NCI-H69 (cell line): ENCODE results near the gene GPSM3.
"Not testable (repeated sequence)": the region's sequence is repeated elsewhere in the genome, so short reads cannot be mapped to it uniquely, and the experiment has no call there.

Source experiments
- DNase-seq: peaks from one replicate; lab custom pipeline; 2025; lab: John Stamatoyannopoulos, UW

The GPSM3 gene

GRCh38 chr6:32149932-32150870, 42.2 kb downstream of the GPSM3 start:
- DNase-seq: peak; percentile 21

- no peak for DNase-seq
Measured at GRCh38 chr6:32149092-32149755, 43.2 kb downstream of the GPSM3 start.

GRCh38 chr6:32148289-32149091, 44.0 kb downstream of the GPSM3 start:
- DNase-seq: no peak

GRCh38 chr6:32147401-32148132, 44.9 kb downstream of the GPSM3 start:
- DNase-seq: no peak

- no peak for DNase-seq
Measured at GRCh38 chr6:32146687-32147086, 45.8 kb downstream of the GPSM3 start.

GRCh38 chr6:32146287-32146686, 46.2 kb downstream of the GPSM3 start:
- DNase-seq: peak; percentile 29

- DNase-seq: not testable (repeated sequence)
Measured at GRCh38 chr6:32144238-32144637, 48.2 kb downstream of the GPSM3 start.
